Activated CD4-positive, CD25-positive, alpha-beta regulatory T cell treated with anti-CD3 and anti-CD28 coated beads, Interleukin-2, amount 50 U/mL, for 16 hours (primary cell): ENCODE measurements around the gene HMCES.
"Not testable (repeated sequence)": the region's sequence is repeated elsewhere in the genome, so short reads cannot be mapped to it uniquely, and the experiment has no call there.

Experiments used
- DNase-seq: peaks from one replicate; pipeline ENCODE4 v3.0.0-alpha.2; 2020; ENCODE audit warnings: low read depth, low spot score

Gene HMCES

GRCh38 chr3:129320825-129321487 is 42.3 kb downstream of the HMCES start:
- DNase-seq = no peak

- no peak for DNase-seq
Measured at GRCh38 chr3:129321887-129322286, 43.2 kb downstream of the HMCES start.

- DNase-seq = no peak
Measured at GRCh38 chr3:129323651-129324294, 45.1 kb downstream of the HMCES start.

GRCh38 chr3:129324855-129325254 is 46.2 kb downstream of the HMCES start:
- DNase-seq = no peak

- DNase-seq = no peak
Measured at GRCh38 chr3:129325383-129325782, 46.7 kb downstream of the HMCES start.

GRCh38 chr3:129326138-129326537 is 47.5 kb downstream of the HMCES start:
- no peak for DNase-seq

GRCh38 chr3:129326595-129326994 is 47.9 kb downstream of the HMCES start:
- no peak for DNase-seq

- no peak for DNase-seq
Measured at GRCh38 chr3:129327510-129327909, 48.8 kb downstream of the HMCES start.

GRCh38 chr3:129329858-129330257 is 51.2 kb downstream of the HMCES start:
- DNase-seq = no peak

GRCh38 chr3:129330409-129330808 is 51.7 kb downstream of the HMCES start:
- no peak for DNase-seq

- DNase-seq = no peak
Measured at GRCh38 chr3:129333891-129334290, 55.2 kb downstream of the HMCES start.

- no peak for DNase-seq
Measured at GRCh38 chr3:129336093-129336706, 57.5 kb downstream of the HMCES start.

- DNase-seq = not testable (repeated sequence)
Measured at GRCh38 chr3:129337719-129338118, 59.0 kb downstream of the HMCES start.

GRCh38 chr3:129339186-129339585 is 60.5 kb downstream of the HMCES start:
- DNase-seq = not testable (repeated sequence)

GRCh38 chr3:129339833-129340232 is 61.2 kb downstream of the HMCES start:
- DNase-seq = not testable (repeated sequence)

- no peak for DNase-seq
Measured at GRCh38 chr3:129341331-129342141, 62.9 kb downstream of the HMCES start.

GRCh38 chr3:129343643-129344360 is 65.1 kb downstream of the HMCES start:
- no peak for DNase-seq

GRCh38 chr3:129344540-129345220 is 66.0 kb downstream of the HMCES start:
- DNase-seq = no peak

- DNase-seq = no peak
Measured at GRCh38 chr3:129345281-129345680, 66.6 kb downstream of the HMCES start.

- no peak for DNase-seq
Measured at GRCh38 chr3:129345971-129346370, 67.3 kb downstream of the HMCES start.
